Uterus (tissue), 4 donors: Measurements from ENCODE around the gene KCNMA1. TPM values are rescaled to one million over a fixed set of nuclear protein-coding genes. Genes with fewer than 3 reads are reported as not detected.
"Not testable (repeated sequence)": the region's sequence is repeated elsewhere in the genome, so short reads cannot be mapped to it uniquely, and the experiment has no call there.

Experiments
- DNase-seq, 2 donors: peaks; one replicate each; pipeline ENCODE4 v3.0.0-alpha.2; 2019 to 2020
- H3K27ac ChIP-seq, 2 donors: fragments of 200-600 bp; sonication (generic); 1 replicate in 1 of 2; 2 replicates in 1 of 2; pipeline ENCODE4 v1.5.1; 2016 to 2018
- H3K27me3 ChIP-seq, 2 donors: fragments of 200-600 bp; sonication (generic); one replicate each; pipeline ENCODE4 v1.5.1; 2018 to 2019; ENCODE audit warnings: control low read depth in 1 of 2
- H3K36me3 ChIP-seq, 2 donors: fragments of 200-600 bp; sonication (generic); one replicate each; pipeline ENCODE4 v1.5.1; 2019; ENCODE audit warnings: control low read depth in 1 of 2
- H3K4me1 ChIP-seq, 2 donors: fragments of 200-600 bp; sonication (generic); one replicate each; pipeline ENCODE4 v1.5.1; 2018 to 2019; ENCODE audit warnings: control low read depth in 1 of 2
- H3K4me3 ChIP-seq, 2 donors: fragments of 200-600 bp; sonication (generic); 1 replicate in 1 of 2; 2 replicates in 1 of 2; pipeline ENCODE4 v1.5.1; 2018 to 2019; ENCODE audit warnings: mild to moderate bottlenecking in 1 of 2
- H3K9me3 ChIP-seq, 2 donors: fragments of 200-600 bp; sonication (generic); one replicate each; pipeline ENCODE4 v1.5.1; 2019; ENCODE audit warnings: control low read depth in 1 of 2
- POLR2A ChIP-seq, 2 donors: fragments of 450-650 bp; IDR thresholded peaks; one replicate each; pipeline ENCODE4 v1.6.1; 2016; ENCODE audit warnings: antibody characterized with exemption in 2 of 2, mild to moderate bottlenecking in 1 of 2, moderate library complexity in 1 of 2
- intact Hi-C: fragments of 100-400 bp; cut with DNase I; formaldehyde crosslinking; loops from one replicate; pipeline ENCODE4 v1.15.1; 2023; ENCODE audit warnings: low total_unique reads
- total RNA-seq, 4 donors: library from RNA; depleted of rRNA in 3 of 4; stranded (reverse); fragments of >200 nt in 3 of 4; gene quantifications; one replicate each; pipeline versions ENCODE4 v1.1.0 to v1.2.4, GENCODE V29; 2014 to 2023
- TF ChIP-seq, protein P1 (sequence below), 4 experiments: fragments of 200-600 bp in 2 of 4; fragments of 450-650 bp in 2 of 4; sonication (generic) in 2 of 4; IDR thresholded peaks; one replicate each; pipeline ENCODE4 v1.5.1; 2016 to 2019; ENCODE audit warnings: antibody characterized with exemption in 4 of 4, mild to moderate bottlenecking in 2 of 4, moderate library complexity in 1 of 4
- donor health status: DM: yes; HTN: yes; CAD: no.

The KCNMA1 gene
- 100 to 1,000 TPM in 3 of 4 donors, 10 to 100 TPM in 1; 86.2 to 236 (median 164) TPM for total RNA-seq

- peak within 1 kb of the TSS; percentile 88 to 93 for H3K27ac ChIP-seq
- peak within 1 kb of the TSS; percentile 62 to 65 for H3K4me3 ChIP-seq
- H3K36me3 ChIP-seq = no peaks in the 10 kb centered on the region
- H3K9me3 ChIP-seq = no peaks in the 10 kb centered on the region
- peaks cover 0 to 3% of the 10 kb centered on the region in 2 donors for H3K4me1 ChIP-seq
- DNase-seq = peak; percentile 56 to 57
- no peaks in the 10 kb centered on the region for H3K27me3 ChIP-seq
- intact Hi-C loops = loop anchor here (10.0 kb wide), 1 partner anchor 243 kb away; no protein-coding TSS in a partner anchor
- TF ChIP-seq, protein P1, sequence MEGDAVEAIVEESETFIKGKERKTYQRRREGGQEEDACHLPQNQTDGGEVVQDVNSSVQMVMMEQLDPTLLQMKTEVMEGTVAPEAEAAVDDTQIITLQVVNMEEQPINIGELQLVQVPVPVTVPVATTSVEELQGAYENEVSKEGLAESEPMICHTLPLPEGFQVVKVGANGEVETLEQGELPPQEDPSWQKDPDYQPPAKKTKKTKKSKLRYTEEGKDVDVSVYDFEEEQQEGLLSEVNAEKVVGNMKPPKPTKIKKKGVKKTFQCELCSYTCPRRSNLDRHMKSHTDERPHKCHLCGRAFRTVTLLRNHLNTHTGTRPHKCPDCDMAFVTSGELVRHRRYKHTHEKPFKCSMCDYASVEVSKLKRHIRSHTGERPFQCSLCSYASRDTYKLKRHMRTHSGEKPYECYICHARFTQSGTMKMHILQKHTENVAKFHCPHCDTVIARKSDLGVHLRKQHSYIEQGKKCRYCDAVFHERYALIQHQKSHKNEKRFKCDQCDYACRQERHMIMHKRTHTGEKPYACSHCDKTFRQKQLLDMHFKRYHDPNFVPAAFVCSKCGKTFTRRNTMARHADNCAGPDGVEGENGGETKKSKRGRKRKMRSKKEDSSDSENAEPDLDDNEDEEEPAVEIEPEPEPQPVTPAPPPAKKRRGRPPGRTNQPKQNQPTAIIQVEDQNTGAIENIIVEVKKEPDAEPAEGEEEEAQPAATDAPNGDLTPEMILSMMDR (IDR thresholded peaks at IDR 0.05) = peak in 2 of 4 experiments; percentile 18 to 26
- peak; percentile 11 to 61 for TF ChIP-seq POLR2A (IDR thresholded peaks at IDR 0.05)
These were observed at the start of gene KCNMA1 for GRCh38 chr10:77637532-77638320. TSS of gene KCNMA1 (minus strand) at chr10:77637808.

- Histone ChIP-seq H3K27ac (no peak overlapping the region), H3K9me3 (no peaks in the 10 kb centered on the region), H3K4me3 (no peak overlapping the region), H3K36me3 (no peaks in the 10 kb centered on the region), H3K4me1 (no peaks in the 10 kb centered on the region), H3K27me3 (no peaks in the 10 kb centered on the region)
- no peak for TF ChIP-seq POLR2A (IDR thresholded peaks at IDR 0.05)
- TF ChIP-seq, protein P1 (IDR thresholded peaks at IDR 0.05) = no peak
- no peak for DNase-seq
- intact Hi-C loops = no loop called here
These were observed 49.2 kb upstream of the KCNMA1 start for GRCh38 chr10:77686650-77687417.

- H3K36me3 ChIP-seq = no peaks in the 10 kb centered on the region
- no peaks in the 10 kb centered on the region for H3K4me1 ChIP-seq
- no peak overlapping the region for H3K27ac ChIP-seq
- H3K4me3 ChIP-seq = no peak overlapping the region
- no peaks in the 10 kb centered on the region for H3K27me3 ChIP-seq
- H3K9me3 ChIP-seq = no peaks in the 10 kb centered on the region
- DNase-seq = no peak
- TF ChIP-seq, protein P1 (IDR thresholded peaks at IDR 0.05) = no peak
- TF ChIP-seq POLR2A (IDR thresholded peaks at IDR 0.05) = no peak
- intact Hi-C loops = no loop called here
These were observed 48.5 kb upstream of the KCNMA1 start for GRCh38 chr10:77686096-77686495.

DNA sequence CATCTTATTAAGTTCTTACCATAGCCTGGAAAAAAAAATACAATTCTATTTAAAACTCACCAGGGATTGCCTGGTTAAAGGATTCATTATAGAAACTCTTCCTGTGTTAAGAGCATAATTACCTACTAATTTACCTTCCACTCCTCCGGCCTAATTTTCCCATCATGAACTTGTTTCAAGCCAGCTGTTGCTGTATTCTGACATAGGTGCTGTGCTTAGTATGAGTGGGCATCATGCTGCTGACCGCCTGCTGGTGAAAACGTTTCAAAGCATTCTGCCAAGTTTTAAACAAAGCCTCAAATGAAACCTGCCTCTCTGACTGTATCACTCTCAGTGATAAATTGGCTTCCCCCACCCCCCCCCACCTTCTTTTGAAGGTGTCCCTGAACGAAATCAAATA, 47.8 kb upstream of the KCNMA1 start:
- intact Hi-C loops = no loop called here
- TF ChIP-seq, protein P1 (IDR thresholded peaks at IDR 0.05) = no peak
- no peak for TF ChIP-seq POLR2A (IDR thresholded peaks at IDR 0.05)
- Histone ChIP-seq H3K9me3 (no peaks in the 10 kb centered on the region), H3K36me3 (no peaks in the 10 kb centered on the region), H3K4me1 (no peaks in the 10 kb centered on the region), H3K27me3 (no peaks in the 10 kb centered on the region), H3K27ac (no peak overlapping the region), H3K4me3 (no peak overlapping the region)
- no peak for DNase-seq

DNA sequence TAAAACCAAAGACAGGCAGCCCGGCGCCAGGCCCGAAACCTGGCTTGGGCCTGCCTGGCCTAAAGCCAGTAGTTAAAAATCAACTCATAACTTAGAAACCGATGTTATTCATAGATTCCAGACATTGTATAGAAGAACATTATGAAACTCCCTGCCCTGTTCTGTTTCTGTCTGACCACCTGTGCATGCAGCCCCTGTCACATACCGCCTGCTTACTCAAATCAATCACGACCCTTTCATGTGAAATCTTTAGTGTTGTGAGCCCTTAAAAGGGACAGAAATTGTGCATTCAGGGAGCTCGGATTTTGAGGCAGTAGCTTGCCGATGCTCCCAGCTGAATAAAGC, 45.5 kb upstream of the KCNMA1 start:
- H3K36me3 ChIP-seq, DNase-seq, intact Hi-C loops, H3K27ac ChIP-seq, H3K9me3 ChIP-seq, H3K4me3 ChIP-seq, H3K4me1 ChIP-seq, H3K27me3 ChIP-seq: not testable (repeated sequence)
